ENCODE results near the gene GPC3. TPM values are rescaled to one million over a fixed set of nuclear protein-coding genes. Genes with fewer than 3 reads are reported as not detected.

The GPC3 gene
- total and polyA plus RNA-seq, 4 donors = 70.5 to 109 (median 76.3) TPM

- Histone ChIP-seq H3K4me1 (ENCODE audit: control insufficient read depth, insufficient read depth, low read length) (no peaks in the 10 kb centered on the region), H3K36me3 (ENCODE audit: control insufficient read depth, insufficient read depth, low read length) (no peaks in the 10 kb centered on the region), H3K27me3 (ENCODE audit: control insufficient read depth, insufficient read depth, low read length) (no peaks in the 10 kb centered on the region), H3K9me3 (ENCODE audit: control insufficient read depth, insufficient read depth, low read length) (no peaks in the 10 kb centered on the region), H3K27ac (ENCODE audit: low read depth, low read length) (no peak overlapping the region), H3K4me3 (ENCODE audit: low read depth, low read length) (no peak overlapping the region)
- no CpG with 5 or more reads among the region's 4 CpGs for WGBS (ENCODE audit: insufficient coverage)
- no peak for DNase-seq (ENCODE audit: low read depth in 4 of 6, low spot score in 6 of 6)
These were observed 398.3 kb downstream of the GPC3 start for GRCh38 chrX:133587071-133587470.

GRCh38 chrX:133586443-133586842, 399.0 kb downstream of the GPC3 start:
- no peaks in the 10 kb centered on the region for H3K9me3 ChIP-seq (ENCODE audit: control insufficient read depth, insufficient read depth, low read length)
- H3K4me3 ChIP-seq (ENCODE audit: low read depth, low read length) = no peak overlapping the region
- H3K27me3 ChIP-seq (ENCODE audit: control insufficient read depth, insufficient read depth, low read length) = no peaks in the 10 kb centered on the region
- H3K36me3 ChIP-seq (ENCODE audit: control insufficient read depth, insufficient read depth, low read length) = no peaks in the 10 kb centered on the region
- no peak overlapping the region for H3K27ac ChIP-seq (ENCODE audit: low read depth, low read length)
- H3K4me1 ChIP-seq (ENCODE audit: control insufficient read depth, insufficient read depth, low read length) = no peaks in the 10 kb centered on the region
- WGBS (ENCODE audit: insufficient coverage) = no CpG with 5 or more reads among the region's 4 CpGs
- DNase-seq (ENCODE audit: low read depth in 4 of 6, low spot score in 6 of 6) = no peak

- Histone ChIP-seq H3K36me3 (ENCODE audit: control insufficient read depth, insufficient read depth, low read length) (no peaks in the 10 kb centered on the region), H3K9me3 (ENCODE audit: control insufficient read depth, insufficient read depth, low read length) (no peaks in the 10 kb centered on the region), H3K27me3 (ENCODE audit: control insufficient read depth, insufficient read depth, low read length) (no peaks in the 10 kb centered on the region), H3K4me1 (ENCODE audit: control insufficient read depth, insufficient read depth, low read length) (no peaks in the 10 kb centered on the region), H3K4me3 (ENCODE audit: low read depth, low read length) (no peak overlapping the region), H3K27ac (ENCODE audit: low read depth, low read length) (no peak overlapping the region)
- DNase-seq (ENCODE audit: low read depth in 4 of 6, low spot score in 6 of 6) = no peak
- 83% methylated on average over 1 of the region's 2 CpGs for WGBS (ENCODE audit: insufficient coverage)
These were observed 401.6 kb downstream of the GPC3 start for GRCh38 chrX:133583825-133584224.

GRCh38 chrX:133580625-133581024, 404.8 kb downstream of the GPC3 start:
- Histone ChIP-seq H3K36me3 (ENCODE audit: control insufficient read depth, insufficient read depth, low read length) (no peaks in the 10 kb centered on the region), H3K27me3 (ENCODE audit: control insufficient read depth, insufficient read depth, low read length) (no peaks in the 10 kb centered on the region)
- WGBS (ENCODE audit: insufficient coverage) = 68% methylated on average over 2 of the region's 3 CpGs

DNA sequence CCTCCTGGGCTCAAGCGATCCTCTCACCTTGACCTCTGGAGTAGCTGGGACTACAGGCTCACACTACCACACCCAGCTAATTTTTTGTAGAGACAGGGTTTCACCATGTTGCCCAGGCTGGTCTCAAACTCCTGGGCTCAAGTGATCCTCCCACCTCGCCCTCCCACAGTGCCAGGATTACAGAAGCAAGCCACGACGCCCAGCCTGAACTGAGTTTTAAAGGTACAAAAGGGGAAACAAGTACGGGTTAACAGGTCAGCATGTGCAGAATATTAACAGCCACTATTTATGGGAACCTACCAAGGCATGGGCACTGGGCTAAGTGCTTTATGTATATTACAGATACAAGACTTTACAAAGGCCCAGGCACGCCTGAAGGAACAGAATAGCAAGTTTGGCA, 405.8 kb downstream of the GPC3 start:
- Histone ChIP-seq H3K9me3 (ENCODE audit: control insufficient read depth, insufficient read depth, low read length) (no peaks in the 10 kb centered on the region), H3K27me3 (ENCODE audit: control insufficient read depth, insufficient read depth, low read length) (no peaks in the 10 kb centered on the region), H3K4me3 (ENCODE audit: low read depth, low read length) (no peak overlapping the region), H3K27ac (ENCODE audit: low read depth, low read length) (no peak overlapping the region), H3K36me3 (ENCODE audit: control insufficient read depth, insufficient read depth, low read length) (no peaks in the 10 kb centered on the region), H3K4me1 (ENCODE audit: control insufficient read depth, insufficient read depth, low read length) (no peaks in the 10 kb centered on the region)
- DNase-seq (ENCODE audit: low read depth in 4 of 6, low spot score in 6 of 6) = no peak
- WGBS (ENCODE audit: insufficient coverage) = 74% methylated on average over 4 of the region's 6 CpGs

More at GRCh38 chrX:133580625-133581024, 404.8 kb downstream of the GPC3 start:
- DNase-seq (ENCODE audit: low read depth in 4 of 6, low spot score in 6 of 6) = no peak
- H3K27ac ChIP-seq (ENCODE audit: low read depth, low read length) = no peak overlapping the region
- H3K4me1 ChIP-seq (ENCODE audit: control insufficient read depth, insufficient read depth, low read length) = no peaks in the 10 kb centered on the region
- H3K4me3 ChIP-seq (ENCODE audit: low read depth, low read length) = no peak overlapping the region
- no peaks in the 10 kb centered on the region for H3K9me3 ChIP-seq (ENCODE audit: control insufficient read depth, insufficient read depth, low read length)

- Histone ChIP-seq H3K27me3 (ENCODE audit: control insufficient read depth, insufficient read depth, low read length) (no peaks in the 10 kb centered on the region), H3K4me1 (ENCODE audit: control insufficient read depth, insufficient read depth, low read length) (no peaks in the 10 kb centered on the region), H3K9me3 (ENCODE audit: control insufficient read depth, insufficient read depth, low read length) (no peaks in the 10 kb centered on the region), H3K36me3 (ENCODE audit: control insufficient read depth, insufficient read depth, low read length) (no peaks in the 10 kb centered on the region), H3K4me3 (ENCODE audit: low read depth, low read length) (no peak overlapping the region), H3K27ac (ENCODE audit: low read depth, low read length) (no peak overlapping the region)
- DNase-seq (ENCODE audit: low read depth in 4 of 6, low spot score in 6 of 6) = no peak
- 83% methylated on average over 2 of the region's 3 CpGs for WGBS (ENCODE audit: insufficient coverage)
These were observed 408.5 kb downstream of the GPC3 start for GRCh38 chrX:133576876-133577275.

DNA sequence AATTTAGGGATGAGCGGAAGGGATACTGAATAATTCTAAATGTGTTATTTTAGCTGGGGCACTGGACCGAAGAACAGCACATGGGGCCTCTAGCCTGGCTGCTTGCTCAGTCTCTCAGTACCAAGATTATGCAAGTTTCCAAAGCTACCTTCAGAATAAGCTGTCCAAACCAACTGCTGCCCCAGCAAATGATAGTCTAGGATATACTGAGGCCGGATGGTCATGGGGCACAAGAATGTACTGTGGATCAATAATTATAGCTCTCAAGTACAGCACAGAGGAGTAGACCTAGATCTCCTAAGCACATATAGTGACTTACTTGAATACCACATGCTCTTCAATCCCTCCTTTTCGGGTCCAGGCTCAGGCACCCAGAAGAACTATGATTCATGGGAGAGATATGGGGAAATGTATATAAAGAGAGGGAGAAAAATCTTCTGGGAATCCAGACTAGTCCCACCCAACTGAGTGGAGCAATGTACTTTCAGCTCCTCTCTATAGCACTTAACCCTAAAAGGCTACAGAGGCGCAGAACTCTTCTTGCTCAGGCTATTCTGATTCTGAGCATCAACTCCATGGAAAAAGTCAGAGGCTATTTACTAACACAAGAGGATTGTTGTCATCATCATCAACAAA, 409.8 kb downstream of the GPC3 start:
- Histone ChIP-seq H3K4me3 (ENCODE audit: low read depth, low read length) (no peak overlapping the region), H3K27ac (ENCODE audit: low read depth, low read length) (no peak overlapping the region), H3K27me3 (ENCODE audit: control insufficient read depth, insufficient read depth, low read length) (no peaks in the 10 kb centered on the region), H3K36me3 (ENCODE audit: control insufficient read depth, insufficient read depth, low read length) (no peaks in the 10 kb centered on the region), H3K9me3 (ENCODE audit: control insufficient read depth, insufficient read depth, low read length) (no peaks in the 10 kb centered on the region), H3K4me1 (ENCODE audit: control insufficient read depth, insufficient read depth, low read length) (no peaks in the 10 kb centered on the region)
- 78% methylated on average over 1 of the region's 5 CpGs for WGBS (ENCODE audit: insufficient coverage)
- no peak for DNase-seq (ENCODE audit: low read depth in 4 of 6, low spot score in 6 of 6)

- Histone ChIP-seq H3K9me3 (ENCODE audit: control insufficient read depth, insufficient read depth, low read length) (no peaks in the 10 kb centered on the region), H3K4me1 (ENCODE audit: control insufficient read depth, insufficient read depth, low read length) (no peaks in the 10 kb centered on the region), H3K27ac (ENCODE audit: low read depth, low read length) (no peak overlapping the region), H3K36me3 (ENCODE audit: control insufficient read depth, insufficient read depth, low read length) (no peaks in the 10 kb centered on the region), H3K27me3 (ENCODE audit: control insufficient read depth, insufficient read depth, low read length) (no peaks in the 10 kb centered on the region), H3K4me3 (ENCODE audit: low read depth, low read length) (no peak overlapping the region)
- DNase-seq (ENCODE audit: low read depth in 4 of 6, low spot score in 6 of 6) = no peak
- WGBS (ENCODE audit: insufficient coverage) = no CpG with 5 or more reads among the region's 2 CpGs
These were observed 410.7 kb downstream of the GPC3 start for GRCh38 chrX:133574716-133575115.

- no CpG with 5 or more reads among the region's 1 CpG for WGBS (ENCODE audit: insufficient coverage)
- no peaks in the 10 kb centered on the region for H3K36me3 ChIP-seq (ENCODE audit: control insufficient read depth, insufficient read depth, low read length)
- no peak for DNase-seq (ENCODE audit: low read depth in 4 of 6, low spot score in 6 of 6)
- no peaks in the 10 kb centered on the region for H3K4me1 ChIP-seq (ENCODE audit: control insufficient read depth, insufficient read depth, low read length)
- no peak overlapping the region for H3K27ac ChIP-seq (ENCODE audit: low read depth, low read length)
- H3K27me3 ChIP-seq (ENCODE audit: control insufficient read depth, insufficient read depth, low read length) = no peaks in the 10 kb centered on the region
- H3K9me3 ChIP-seq (ENCODE audit: control insufficient read depth, insufficient read depth, low read length) = no peaks in the 10 kb centered on the region
- no peak overlapping the region for H3K4me3 ChIP-seq (ENCODE audit: low read depth, low read length)
These were observed 414.8 kb downstream of the GPC3 start for GRCh38 chrX:133570549-133570948.

DNA sequence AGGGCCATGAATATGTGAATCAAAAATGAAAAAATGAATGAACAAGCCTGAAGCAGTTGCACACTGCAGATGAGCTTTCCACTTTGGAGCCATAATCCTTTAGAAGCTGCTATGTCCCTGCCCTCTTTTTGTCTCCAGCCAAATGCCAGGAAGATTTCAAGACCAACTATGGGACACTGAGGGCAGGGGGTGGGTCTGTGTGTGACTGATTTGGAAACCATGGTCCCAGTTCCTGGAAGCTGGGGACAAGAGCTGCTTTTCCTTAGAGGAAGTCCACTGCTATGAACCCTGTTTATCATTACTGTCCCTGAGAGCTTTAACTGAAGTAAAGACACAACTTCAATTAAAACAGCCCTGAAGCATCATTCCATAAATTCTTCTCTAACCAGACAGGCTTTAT, 416.2 kb downstream of the GPC3 start:
- H3K27ac ChIP-seq (ENCODE audit: low read depth, low read length) = no peak overlapping the region
- no peaks in the 10 kb centered on the region for H3K27me3 ChIP-seq (ENCODE audit: control insufficient read depth, insufficient read depth, low read length)
- no peaks in the 10 kb centered on the region for H3K4me1 ChIP-seq (ENCODE audit: control insufficient read depth, insufficient read depth, low read length)
- no peaks in the 10 kb centered on the region for H3K9me3 ChIP-seq (ENCODE audit: control insufficient read depth, insufficient read depth, low read length)
- DNase-seq (ENCODE audit: low read depth in 4 of 6, low spot score in 6 of 6) = no peak
- no peaks in the 10 kb centered on the region for H3K36me3 ChIP-seq (ENCODE audit: control insufficient read depth, insufficient read depth, low read length)
- H3K4me3 ChIP-seq (ENCODE audit: low read depth, low read length) = no peak overlapping the region

Measured in spinal cord (tissue), 10 donors.